GM18517 (cell line): ENCODE results near the gene TUBB.
"Not testable (repeated sequence)": the region's sequence is repeated elsewhere in the genome, so short reads cannot be mapped to it uniquely, and the experiment has no call there.

ENCODE experiments used
- ATAC-seq: cut with Tn5 transposase; IDR thresholded peaks from one replicate; pipeline ENCODE4 v1.9.1; 2021; ENCODE audit warnings: mild to moderate bottlenecking, moderate library complexity; ENCODE audit not compliant: unreplicated experiment

TUBB gene

GRCh38 chr6:30759575-30760239, 39.6 kb downstream of the TUBB start:
- ATAC-seq = no peak

- no peak for ATAC-seq
These were observed 40.4 kb downstream of the TUBB start for GRCh38 chr6:30760549-30760948.

GRCh38 chr6:30761791-30762429, 41.8 kb downstream of the TUBB start:
- no peak for ATAC-seq

- ATAC-seq = no peak
These were observed 43.0 kb downstream of the TUBB start for GRCh38 chr6:30763155-30763617.

- peak; percentile 43 for ATAC-seq
These were observed 43.7 kb downstream of the TUBB start for GRCh38 chr6:30763618-30764489.

GRCh38 chr6:30764490-30765043, 44.4 kb downstream of the TUBB start:
- ATAC-seq = not testable (repeated sequence)

GRCh38 chr6:30765495-30765894, 45.3 kb downstream of the TUBB start:
- ATAC-seq = not testable (repeated sequence)

- no peak for ATAC-seq
These were observed 46.5 kb downstream of the TUBB start for GRCh38 chr6:30766461-30767157.

- peak; percentile 62 for ATAC-seq
These were observed 47.2 kb downstream of the TUBB start for GRCh38 chr6:30767158-30767943.

- ATAC-seq = no peak
These were observed 47.8 kb downstream of the TUBB start for GRCh38 chr6:30767944-30768301.

- ATAC-seq = no peak
These were observed 48.5 kb downstream of the TUBB start for GRCh38 chr6:30768634-30769087.

- no peak for ATAC-seq
These were observed 49.1 kb downstream of the TUBB start for GRCh38 chr6:30769088-30769852.

GRCh38 chr6:30769853-30770524, 49.8 kb downstream of the TUBB start:
- no peak for ATAC-seq

GRCh38 chr6:30770592-30770991, 50.4 kb downstream of the TUBB start:
- ATAC-seq = no peak

GRCh38 chr6:30774701-30775100, 54.5 kb downstream of the TUBB start:
- ATAC-seq = no peak
